SIG-M5 treated with dmso at 0.1 percent for 504 hours (cell line): ENCODE measurements around the gene APC2.
"Not testable (repeated sequence)": the region's sequence is repeated elsewhere in the genome, so short reads cannot be mapped to it uniquely, and the experiment has no call there.

Source experiments
- DNase-seq: peaks from one replicate; lab custom pipeline; 2025; ENCODE audit not compliant: unreplicated experiment; lab: John Stamatoyannopoulos, UW

Gene APC2

GRCh38 chr19:1429750-1430149 lies 20.2 kb upstream of the APC2 start:
- DNase-seq = no peak

GRCh38 chr19:1430246-1430645 lies 19.7 kb upstream of the APC2 start:
- DNase-seq = no peak

- DNase-seq = no peak
Measured at GRCh38 chr19:1431759-1432506, 18.0 kb upstream of the APC2 start.

- DNase-seq = no peak
Measured at GRCh38 chr19:1432507-1432887, 17.4 kb upstream of the APC2 start.

- no peak for DNase-seq
Measured at GRCh38 chr19:1433119-1434039, 16.5 kb upstream of the APC2 start.

- no peak for DNase-seq
Measured at GRCh38 chr19:1434040-1434366, 15.9 kb upstream of the APC2 start.

GRCh38 chr19:1434577-1435060 lies 15.3 kb upstream of the APC2 start:
- no peak for DNase-seq

- DNase-seq = no peak
Measured at GRCh38 chr19:1435378-1435989, 14.4 kb upstream of the APC2 start.

GRCh38 chr19:1437609-1438008 lies 12.3 kb upstream of the APC2 start:
- no peak for DNase-seq

- DNase-seq = peak; percentile 83
Measured at GRCh38 chr19:1438035-1438932, 11.6 kb upstream of the APC2 start, which contains the start of gene RPS15. Gene RPS15, plus strand, starts transcription at chr19:1438396. Its CDS starts 30 bp downstream, at chr19:1438426.

GRCh38 chr19:1438933-1439354 lies 11.0 kb upstream of the APC2 start:
- DNase-seq = no peak

- not testable (repeated sequence) for DNase-seq
Measured at GRCh38 chr19:1439525-1440417, 10.2 kb upstream of the APC2 start.

- no peak for DNase-seq
Measured at GRCh38 chr19:1440418-1440801, 9.5 kb upstream of the APC2 start.

- DNase-seq = no peak
Measured at GRCh38 chr19:1441022-1441426, 8.9 kb upstream of the APC2 start.

- no peak for DNase-seq
Measured at GRCh38 chr19:1441677-1442438, 8.1 kb upstream of the APC2 start.

GRCh38 chr19:1445185-1445931 lies 4.6 kb upstream of the APC2 start:
- DNase-seq = peak; percentile 45

- no peak for DNase-seq
Measured at GRCh38 chr19:1445932-1446712, 3.8 kb upstream of the APC2 start.
